Stromal cell of bone marrow (primary cell): ENCODE results near the gene ZNF234.
"Not testable (repeated sequence)": the region's sequence is repeated elsewhere in the genome, so short reads cannot be mapped to it uniquely, and the experiment has no call there.

ENCODE experiments used
- DNase-seq: peaks from one replicate; pipeline ENCODE4 v3.0.0-alpha.2; 2012; ENCODE audit warnings: low read depth

Gene ZNF234

GRCh38 chr19:44141191-44142058, at the start of gene ZNF234:
Gene ZNF234 (plus strand): TSS chr19:44141554. CDS start chr19:44144633, 3,079 bp downstream.
- DNase-seq = peak; percentile 82

- no peak for DNase-seq
These were observed 49.2 kb upstream of the ZNF234 start for GRCh38 chr19:44092108-44092507.

- peak; percentile 90 for DNase-seq
These were observed 47.2 kb upstream of the ZNF234 start, which contains the start of gene ZNF224 for GRCh38 chr19:44093931-44094765. Gene ZNF224 (plus strand): TSS chr19:44094361. CDS start chr19:44097874, 3,513 bp downstream.

- no peak for DNase-seq
These were observed 33.6 kb upstream of the ZNF234 start for GRCh38 chr19:44107751-44108150.

- DNase-seq = no peak
These were observed 31.9 kb upstream of the ZNF234 start for GRCh38 chr19:44109458-44109857.

GRCh38 chr19:44111910-44112463, 29.4 kb upstream of the ZNF234 start:
- DNase-seq = peak; percentile 82

- no peak for DNase-seq
These were observed 28.6 kb upstream of the ZNF234 start for GRCh38 chr19:44112802-44113137.

- DNase-seq = peak; percentile 99
These were observed 28.1 kb upstream of the ZNF234 start, which contains the start of gene ZNF225 for GRCh38 chr19:44113138-44113783. Gene ZNF225 (plus strand): TSS chr19:44113399. CDS start chr19:44115828, 2,429 bp downstream.

GRCh38 chr19:44113784-44114390, 27.5 kb upstream of the ZNF234 start:
- no peak for DNase-seq

- not testable (repeated sequence) for DNase-seq
These were observed 20.2 kb upstream of the ZNF234 start for GRCh38 chr19:44121162-44121561.

GRCh38 chr19:44131955-44132354, 9.4 kb upstream of the ZNF234 start:
- no peak for DNase-seq

- DNase-seq = no peak
These were observed 692 bp downstream of the ZNF234 start for GRCh38 chr19:44142059-44142433.

- DNase-seq = no peak
These were observed 8.4 kb downstream of the ZNF234 start for GRCh38 chr19:44149776-44150175.

GRCh38 chr19:44151491-44151890, 10.1 kb downstream of the ZNF234 start:
- DNase-seq = no peak

- DNase-seq = no peak
These were observed 15.1 kb downstream of the ZNF234 start for GRCh38 chr19:44156475-44156874.

- no peak for DNase-seq
These were observed 22.4 kb downstream of the ZNF234 start for GRCh38 chr19:44163789-44164188.

GRCh38 chr19:44164327-44164672, 22.9 kb downstream of the ZNF234 start:
- DNase-seq = no peak

- DNase-seq = peak; percentile 99
These were observed 23.5 kb downstream of the ZNF234 start, which contains the start of gene ZNF226 for GRCh38 chr19:44164673-44165512. Gene ZNF226 (plus strand): TSS chr19:44165100. CDS start chr19:44170081, 4,981 bp downstream.

- not testable (repeated sequence) for DNase-seq
These were observed 29.3 kb downstream of the ZNF234 start for GRCh38 chr19:44170660-44171059.

- no peak for DNase-seq
These were observed 35.2 kb downstream of the ZNF234 start for GRCh38 chr19:44176590-44176989.

- DNase-seq = no peak
These were observed 39.6 kb downstream of the ZNF234 start for GRCh38 chr19:44180968-44181367.
